ENCODE data around the gene SLC17A7.

DNA sequence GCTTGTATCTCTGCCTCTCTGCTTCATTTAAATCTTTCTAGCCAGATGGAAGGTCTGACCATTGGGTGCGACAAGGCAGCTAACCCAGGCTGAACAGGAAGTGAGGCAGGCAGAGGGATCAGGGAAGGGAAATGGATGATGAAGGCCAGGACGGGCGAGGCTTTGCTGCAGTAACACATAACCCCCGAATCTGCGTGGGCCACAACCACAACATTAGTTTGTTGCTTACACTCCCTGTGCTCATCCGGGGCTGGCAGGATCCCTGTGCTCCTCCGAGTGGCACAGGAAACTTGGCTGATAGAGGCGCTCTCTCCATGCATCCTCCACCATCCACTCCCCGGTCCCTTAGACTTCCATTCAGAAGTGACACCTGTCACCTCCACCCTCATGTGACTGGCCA lies 31.6 kb upstream of the SLC17A7 start:
- TF ChIP-seq, protein P1, sequence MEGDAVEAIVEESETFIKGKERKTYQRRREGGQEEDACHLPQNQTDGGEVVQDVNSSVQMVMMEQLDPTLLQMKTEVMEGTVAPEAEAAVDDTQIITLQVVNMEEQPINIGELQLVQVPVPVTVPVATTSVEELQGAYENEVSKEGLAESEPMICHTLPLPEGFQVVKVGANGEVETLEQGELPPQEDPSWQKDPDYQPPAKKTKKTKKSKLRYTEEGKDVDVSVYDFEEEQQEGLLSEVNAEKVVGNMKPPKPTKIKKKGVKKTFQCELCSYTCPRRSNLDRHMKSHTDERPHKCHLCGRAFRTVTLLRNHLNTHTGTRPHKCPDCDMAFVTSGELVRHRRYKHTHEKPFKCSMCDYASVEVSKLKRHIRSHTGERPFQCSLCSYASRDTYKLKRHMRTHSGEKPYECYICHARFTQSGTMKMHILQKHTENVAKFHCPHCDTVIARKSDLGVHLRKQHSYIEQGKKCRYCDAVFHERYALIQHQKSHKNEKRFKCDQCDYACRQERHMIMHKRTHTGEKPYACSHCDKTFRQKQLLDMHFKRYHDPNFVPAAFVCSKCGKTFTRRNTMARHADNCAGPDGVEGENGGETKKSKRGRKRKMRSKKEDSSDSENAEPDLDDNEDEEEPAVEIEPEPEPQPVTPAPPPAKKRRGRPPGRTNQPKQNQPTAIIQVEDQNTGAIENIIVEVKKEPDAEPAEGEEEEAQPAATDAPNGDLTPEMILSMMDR (IDR thresholded peaks at IDR 0.05) = no peak
- TF ChIP-seq POLR2A (IDR thresholded peaks at IDR 0.05) = no peak
- no peak for TF ChIP-seq EP300 (IDR thresholded peaks at IDR 0.05)
